H9 (cell line): Measurements from ENCODE around the gene MYO1D. TPM values are rescaled to one million over a fixed set of nuclear protein-coding genes. Genes with fewer than 3 reads are reported as not detected.

Experiments
- DNase-seq: peaks from one replicate; pipeline ENCODE4 v3.0.0-alpha.2; 2017
- H2AFZ ChIP-seq: one replicate; pipeline ENCODE4 v1.6.1; 2013; ENCODE audit warnings: mild to moderate bottlenecking, low read length, control low read depth, moderate library complexity
- H2AK5ac ChIP-seq: 2 replicates; pipeline ENCODE4 v1.6.1; 2013; ENCODE audit warnings: low read length, control low read depth, mixed read lengths; ENCODE audit not compliant: insufficient read length
- H2BK120ac ChIP-seq: one replicate; pipeline ENCODE4 v1.6.1; 2013; ENCODE audit warnings: low read depth, mild to moderate bottlenecking, low read length, control low read depth, inconsistent platforms; ENCODE audit not compliant: poor library complexity, severe bottlenecking
- H2BK12ac ChIP-seq: 2 replicates; pipeline ENCODE4 v1.6.1; 2013; ENCODE audit warnings: low read length, control low read depth, mixed read lengths, low read depth; ENCODE audit not compliant: insufficient read length
- H2BK15ac ChIP-seq: 2 replicates; pipeline ENCODE4 v1.6.1; 2013; ENCODE audit warnings: low read depth, low read length, control low read depth
- H2BK20ac ChIP-seq: one replicate; pipeline ENCODE4 v1.6.1; 2013; ENCODE audit warnings: low read depth, mild to moderate bottlenecking, low read length, control low read depth, inconsistent platforms; ENCODE audit not compliant: poor library complexity, severe bottlenecking
- H2BK5ac ChIP-seq: 2 replicates; pipeline ENCODE4 v1.6.1; 2013; ENCODE audit warnings: low read length, control low read depth, mixed read lengths; ENCODE audit not compliant: insufficient read length
- H3K14ac ChIP-seq: 2 replicates; pipeline ENCODE4 v1.6.1; 2013; ENCODE audit warnings: low read length, control low read depth; ENCODE audit not compliant: insufficient read depth
- H3K18ac ChIP-seq: 2 replicates; pipeline ENCODE4 v1.6.1; 2013; ENCODE audit warnings: low read depth, mild to moderate bottlenecking, mixed read lengths, low read length, control low read depth; ENCODE audit not compliant: insufficient read length
- H3K23ac ChIP-seq: 2 replicates; pipeline ENCODE4 v1.6.1; 2013; ENCODE audit warnings: low read length, control low read depth, mixed read lengths, low read depth; ENCODE audit not compliant: insufficient read length
- H3K23me2 ChIP-seq: 2 replicates; pipeline ENCODE4 v1.6.1; 2013; ENCODE audit warnings: low read depth, mild to moderate bottlenecking, mixed read lengths, low read length, control low read depth; ENCODE audit not compliant: insufficient read length, poor library complexity, severe bottlenecking
- H3K27ac ChIP-seq: 2 replicates; pipeline ENCODE4 v1.5.1; 2013; ENCODE audit warnings: low read length, control low read depth, mixed read lengths, low read depth; ENCODE audit not compliant: insufficient read length
- H3K27me3 ChIP-seq: 2 replicates; pipeline ENCODE4 v1.6.1; 2013; ENCODE audit warnings: low read length, control low read depth, inconsistent platforms; ENCODE audit not compliant: insufficient read depth
- H3K4ac ChIP-seq: 2 replicates; pipeline ENCODE4 v1.6.1; 2013; ENCODE audit warnings: low read depth, mild to moderate bottlenecking, control low read depth, inconsistent platforms, low read length, moderate library complexity
- H3K4me1 ChIP-seq: 2 replicates; pipeline ENCODE4 v1.6.1; 2013; ENCODE audit warnings: low read length, control low read depth, inconsistent platforms; ENCODE audit not compliant: insufficient read depth
- H3K4me2 ChIP-seq: 2 replicates; pipeline ENCODE4 v1.6.1; 2013; ENCODE audit warnings: low read length, control low read depth, mixed read lengths; ENCODE audit not compliant: insufficient read length, insufficient read depth
- H3K56ac ChIP-seq: 2 replicates; pipeline ENCODE4 v1.6.1; 2013; ENCODE audit warnings: low read depth, mild to moderate bottlenecking, mixed read lengths, low read length, control low read depth; ENCODE audit not compliant: insufficient read length
- H3K79me1 ChIP-seq: 2 replicates; pipeline ENCODE4 v1.6.1; 2013; ENCODE audit warnings: low read depth, mild to moderate bottlenecking, moderate library complexity, low read length, control low read depth, inconsistent platforms; ENCODE audit not compliant: insufficient read depth, poor library complexity, severe bottlenecking
- H3K79me2 ChIP-seq: 2 replicates; pipeline ENCODE4 v1.6.1; 2013; ENCODE audit warnings: low read length, control low read depth, inconsistent platforms; ENCODE audit not compliant: insufficient read depth
- H3K9ac ChIP-seq: 2 replicates; pipeline ENCODE4 v1.6.1; 2013; ENCODE audit warnings: low read length, control low read depth, mixed read lengths; ENCODE audit not compliant: insufficient read length; ENCODE audit errors: extremely low read depth
- H3K9me3 ChIP-seq: one replicate; pipeline ENCODE4 v1.6.1; 2013; ENCODE audit warnings: low read depth, low read length, inconsistent platforms; ENCODE audit not compliant: control insufficient read depth
- H3T11ph ChIP-seq: one replicate; pipeline ENCODE4 v1.6.1; 2013; ENCODE audit warnings: mild to moderate bottlenecking, low read length, control low read depth, inconsistent platforms
- H4K20me1 ChIP-seq: one replicate; pipeline ENCODE4 v1.6.1; 2013; ENCODE audit not compliant: control insufficient read depth, insufficient read length, insufficient read depth
- H4K5ac ChIP-seq: 2 replicates; pipeline ENCODE4 v1.6.1; 2013; ENCODE audit warnings: low read depth, mild to moderate bottlenecking, mixed read lengths, low read length, control low read depth; ENCODE audit not compliant: insufficient read length
- H4K8ac ChIP-seq: replicated peaks from 2 replicates; pipeline ENCODE4 v1.6.1; 2013; ENCODE audit warnings: low read length, control low read depth, mixed read lengths, low read depth; ENCODE audit not compliant: insufficient read length
- H4K91ac ChIP-seq: 2 replicates; pipeline ENCODE4 v1.6.1; 2013; ENCODE audit warnings: low read depth, mild to moderate bottlenecking, moderate library complexity, mixed read lengths, low read length, control low read depth; ENCODE audit not compliant: insufficient read length
- H3K27ac Mint-ChIP-seq, 3 experiments: 2 replicates in 2 of 3; 3 replicates in 1 of 3; pipeline ENCODE4 v1.8.0; 2020 to 2021; ENCODE audit warnings: mixed read lengths in 3 of 3, mild to moderate bottlenecking in 1 of 3, moderate library complexity in 1 of 3
- H3K27me3 Mint-ChIP-seq: 2 replicates; pipeline ENCODE4 v1.8.0; 2021; ENCODE audit warnings: low read depth, mild to moderate bottlenecking, moderate library complexity, mixed read lengths
- H3K36me3 Mint-ChIP-seq, 3 experiments: 2 replicates in 2 of 3; 3 replicates in 1 of 3; pipeline ENCODE4 v1.8.0; 2020 to 2021; ENCODE audit warnings: low read depth in 3 of 3, mixed read lengths in 3 of 3; ENCODE audit not compliant: insufficient read depth in 1 of 3
- H3K4me1 Mint-ChIP-seq, 2 experiments: 2 replicates each; pipeline ENCODE4 v1.8.0; 2020; ENCODE audit warnings: mixed read lengths in 2 of 2
- H3K4me3 Mint-ChIP-seq, 2 experiments: 2 replicates in 1 of 2; 3 replicates in 1 of 2; pipeline ENCODE4 v1.8.0; 2020 to 2021; ENCODE audit warnings: mild to moderate bottlenecking in 2 of 2, mixed read lengths in 2 of 2, moderate library complexity in 1 of 2
- H3K9me3 Mint-ChIP-seq, 2 experiments: 2 replicates in 1 of 2; 3 replicates in 1 of 2; pipeline ENCODE4 v1.8.0; 2020; ENCODE audit warnings: mild to moderate bottlenecking in 2 of 2, mixed read lengths in 2 of 2, moderate library complexity in 1 of 2
- CTCF ChIP-seq: fragments of 200-600 bp; sonication (generic); conservative IDR thresholded peaks from 3 replicates; pipeline ENCODE4 v1.8.0; 2021; ENCODE audit warnings: antibody characterized with exemption, mild to moderate bottlenecking
- WGBS: extraction: QIAGEN DNeasy Blood & Tissue Kit; methylation state at CpG from one replicate; pipeline ENCODE4 v1.1.7; 2013; ENCODE audit warnings: missing lambda C conversion rate, low lambda C conversion rate, mixed read lengths; ENCODE audit not compliant: insufficient read length; ENCODE audit errors: extremely low coverage; 5-methylcytosine and 5-hydroxymethylcytosine counted together
- total RNA-seq: library from RNA; stranded (reverse); gene quantifications from 2 replicates; pipeline ENCODE4 v1.2.1, GENCODE V29; 2021

The MYO1D gene
- total RNA-seq, 1 experiment from 2014 or later = 19.0 TPM

GRCh38 chr17:32732296-32732642, 144.7 kb downstream of the MYO1D start:
- H3K4me3 Mint-ChIP-seq = no peak overlapping the region
- WGBS = no CpG with 5 or more reads among the region's 2 CpGs
- no peak overlapping the region for H3K9ac ChIP-seq

More at GRCh38 chr17:32732296-32732642, 144.7 kb downstream of the MYO1D start:
- no peaks in the 10 kb centered on the region for H3K79me2 ChIP-seq
- Mint-ChIP-seq H3K36me3 (peaks cover 6 to 12% (median 8%) of the 10 kb centered on the region in 3 experiments; a peak in 5 of 7 replicates), H3K27ac (no peak overlapping the region), H3K9me3 (peaks cover 0 to 4% of the 10 kb centered on the region in 2 experiments; a peak in 1 of 5 replicates), H3K27me3 (no peaks in the 10 kb centered on the region), H3K4me1 (0 out of 4 replicates have a peak, but pooled peaks cover 0 to 2% of the 10 kb centered on the region in 2 experiments)
- no peaks in the 10 kb centered on the region for H3K23me2 ChIP-seq
- H2AFZ ChIP-seq = no peak overlapping the region
- H3K56ac ChIP-seq = no peak overlapping the region
- no peaks in the 10 kb centered on the region for H3K27me3 ChIP-seq
- no peak for DNase-seq
- no peak overlapping the region for H3K23ac ChIP-seq
- no peak overlapping the region for H3K4me2 ChIP-seq
- H4K91ac ChIP-seq = no peak overlapping the region
- no peaks in the 10 kb centered on the region for H4K20me1 ChIP-seq
- H2BK120ac ChIP-seq = no peak overlapping the region
- H3K14ac ChIP-seq = no peak overlapping the region
- TF ChIP-seq CTCF = no peak
- no peak overlapping the region for H2BK15ac ChIP-seq
- H3T11ph ChIP-seq = no peak overlapping the region
- no peak overlapping the region for H3K18ac ChIP-seq
- H3K4me1 ChIP-seq = no peaks in the 10 kb centered on the region
- no peak overlapping the region for H2AK5ac ChIP-seq
- H3K4ac ChIP-seq = no peak overlapping the region
- H3K27ac ChIP-seq = no peak overlapping the region
- no peak overlapping the region for H2BK12ac ChIP-seq
- H3K9me3 ChIP-seq = no peaks in the 10 kb centered on the region
- no peaks in the 10 kb centered on the region for H3K79me1 ChIP-seq
- no peak overlapping the region for H2BK5ac ChIP-seq
- no peak overlapping the region for H2BK20ac ChIP-seq
- H4K8ac ChIP-seq = no peak overlapping the region
- no peak overlapping the region for H4K5ac ChIP-seq
